Loucy (cell line): ENCODE data around the gene IER5.

ENCODE experiments used
- H2AFZ ChIP-seq: fragments of 200-600 bp; sonication (generic); 2 replicates; pipeline ENCODE4 v1.6.0; 2016; ENCODE audit warnings: antibody characterized with exemption, mild to moderate bottlenecking, low read length, moderate library complexity
- H3F3A ChIP-seq: fragments of 200-600 bp; 2 replicates; pipeline ENCODE4 v1.6.0; 2016; ENCODE audit warnings: antibody characterized with exemption, low read depth, mild to moderate bottlenecking
- H3K27me3 ChIP-seq: fragments of 200-600 bp; sonication (generic); 2 replicates; pipeline ENCODE4 v1.6.1; 2014; ENCODE audit warnings: low read length, mild to moderate bottlenecking; ENCODE audit not compliant: insufficient read depth, poor library complexity, severe bottlenecking
- H3K36me3 ChIP-seq: fragments of 200-600 bp; sonication (generic); 2 replicates; pipeline ENCODE4 v1.6.1; 2016; ENCODE audit warnings: low read length; ENCODE audit not compliant: insufficient read depth
- H3K4me1 ChIP-seq: fragments of 200-600 bp; sonication (generic); 2 replicates; pipeline ENCODE4 v1.5.1; 2014; ENCODE audit warnings: low read length, mild to moderate bottlenecking; ENCODE audit not compliant: insufficient read depth, poor library complexity, severe bottlenecking
- H3K4me2 ChIP-seq: fragments of 200-600 bp; sonication (generic); 2 replicates; pipeline ENCODE4 v1.6.0; 2014; ENCODE audit warnings: antibody characterized with exemption, low read length, low read depth, mild to moderate bottlenecking; ENCODE audit not compliant: poor library complexity, severe bottlenecking
- H3K4me3 ChIP-seq: fragments of 200-600 bp; sonication (generic); 2 replicates; pipeline ENCODE4 v1.5.1; 2014; ENCODE audit warnings: low read length, mild to moderate bottlenecking, mixed read lengths; ENCODE audit not compliant: poor library complexity, severe bottlenecking
- H3K79me2 ChIP-seq: fragments of 200-600 bp; sonication (generic); 2 replicates; pipeline ENCODE4 v1.6.1; 2014; ENCODE audit warnings: low read length; ENCODE audit not compliant: insufficient read depth
- H3K9ac ChIP-seq: fragments of 200-600 bp; sonication (generic); 2 replicates; pipeline ENCODE4 v1.6.0; 2014; ENCODE audit warnings: mild to moderate bottlenecking, low read depth, low read length, moderate library complexity; ENCODE audit not compliant: poor library complexity, severe bottlenecking
- H3K9me2 ChIP-seq: fragments of 200-600 bp; sonication (generic); replicated peaks from 2 replicates; pipeline ENCODE4 v1.6.1; 2016; ENCODE audit warnings: low read depth, low read length, mixed read lengths
- H3K9me3 ChIP-seq: fragments of 200-600 bp; sonication (generic); 2 replicates; pipeline ENCODE4 v1.6.1; 2014; ENCODE audit warnings: mild to moderate bottlenecking, antibody characterized with exemption, low read length, low read depth; ENCODE audit not compliant: insufficient read depth
- H4K20me1 ChIP-seq: fragments of 200-600 bp; sonication (generic); 2 replicates; pipeline ENCODE4 v1.6.0; 2014; ENCODE audit warnings: antibody characterized with exemption, low read length, mild to moderate bottlenecking; ENCODE audit not compliant: insufficient read depth, poor library complexity, severe bottlenecking
- CTCF ChIP-seq: fragments of 200-600 bp; sonication (generic); conservative IDR thresholded peaks from 2 replicates; pipeline ENCODE4 v1.5.1; 2014; ENCODE audit warnings: mild to moderate bottlenecking, antibody characterized with exemption, low read length
- EZH2phosphoT487 ChIP-seq: fragments of 200-600 bp; IDR thresholded peaks from 2 replicates; pipeline ENCODE4 v1.6.1; 2018; ENCODE audit warnings: antibody characterized with exemption, mild to moderate bottlenecking, moderate library complexity, borderline replicate concordance

Gene IER5

GRCh38 chr1:181056560-181056959 lies 31.9 kb upstream of the IER5 start:
- no peaks in the 10 kb centered on the region for H4K20me1 ChIP-seq
- no peak overlapping the region for H3K9ac ChIP-seq
- H2AFZ ChIP-seq = no peak overlapping the region
- no peaks in the 10 kb centered on the region for H3K36me3 ChIP-seq
- no peaks in the 10 kb centered on the region for H3K27me3 ChIP-seq
- peaks cover 6% of the 10 kb centered on the region; the same call in 1 of the 2 replicates for H3K9me3 ChIP-seq
- H3K4me3 ChIP-seq = no peak overlapping the region
- no peaks in the 10 kb centered on the region for H3F3A ChIP-seq
- no peak for TF ChIP-seq EZH2phosphoT487
- TF ChIP-seq CTCF = no peak
- no peaks in the 10 kb centered on the region for H3K79me2 ChIP-seq
- H3K9me2 ChIP-seq = no peaks in the 10 kb centered on the region
- no peak overlapping the region for H3K4me2 ChIP-seq
- H3K4me1 ChIP-seq = peaks cover 3% of the 10 kb centered on the region

GRCh38 chr1:181057079-181057478 lies 31.4 kb upstream of the IER5 start:
- Histone ChIP-seq H3K4me1 (peaks cover 8% of the 10 kb centered on the region), H3K4me2 (no peak overlapping the region), H2AFZ (no peak overlapping the region), H3F3A (no peaks in the 10 kb centered on the region), H3K27me3 (no peaks in the 10 kb centered on the region), H3K4me3 (no peak overlapping the region), H3K36me3 (no peaks in the 10 kb centered on the region), H3K9me3 (peaks cover 6% of the 10 kb centered on the region; the same call in 1 of the 2 replicates), H4K20me1 (no peaks in the 10 kb centered on the region), H3K79me2 (no peaks in the 10 kb centered on the region), H3K9ac (no peak overlapping the region), H3K9me2 (no peaks in the 10 kb centered on the region)
- TF ChIP-seq EZH2phosphoT487 (no peak), CTCF (no peak)

GRCh38 chr1:181059435-181059834 lies 29.1 kb upstream of the IER5 start:
- Histone ChIP-seq H3K9me2 (no peaks in the 10 kb centered on the region), H2AFZ (no peak overlapping the region), H3K4me1 (peaks cover 31% of the 10 kb centered on the region), H3K79me2 (no peaks in the 10 kb centered on the region), H3K4me3 (no peak overlapping the region), H3K36me3 (no peaks in the 10 kb centered on the region), H4K20me1 (no peaks in the 10 kb centered on the region), H3K9me3 (peaks cover 6% of the 10 kb centered on the region; the same call in 1 of the 2 replicates), H3F3A (peaks cover 7% of the 10 kb centered on the region; the same call in 1 of the 2 replicates), H3K9ac (no peak overlapping the region), H3K4me2 (no peak overlapping the region), H3K27me3 (no peaks in the 10 kb centered on the region)
- no peak for TF ChIP-seq EZH2phosphoT487
- TF ChIP-seq CTCF = no peak
